SK-N-MC (cell line): ENCODE data around the gene ATP8B1.

ENCODE experiments used
- EZH2 ChIP-seq: fragments of 200-600 bp; sonication (generic); IDR thresholded peaks from one replicate; pipeline ENCODE4 v1.6.1; 2017; ENCODE audit warnings: antibody characterized with exemption
- POLR2AphosphoS5 ChIP-seq: IDR thresholded peaks from 2 replicates; pipeline ENCODE4 v1.6.1; 2012; ENCODE audit warnings: mild to moderate bottlenecking, low read depth, low read length, borderline replicate concordance

GRCh38 chr18:57716549-57716948, 86.6 kb downstream of the ATP8B1 start:
- TF ChIP-seq EZH2 (no peak), POLR2AphosphoS5 (no peak)
